H1 (cell line): ENCODE results near the gene POTEM. TPM values are rescaled to one million over a fixed set of nuclear protein-coding genes. Genes with fewer than 3 reads are reported as not detected.
"Not testable (repeated sequence)": the region's sequence is repeated elsewhere in the genome, so short reads cannot be mapped to it uniquely, and the experiment has no call there.

Experiments
- CTCF ChIA-PET: fragments of 300-600 bp; sonication (Branson Sonifier 250); formaldehyde crosslinking; loops from one replicate; lab custom pipeline; 2021; ENCODE audit not compliant: partially characterized antibody; lab: Charles Lee
- POLR2A ChIA-PET: fragments of 300-600 bp; sonication (Branson Sonifier 250); formaldehyde crosslinking; loops from one replicate; lab custom pipeline; 2021; ENCODE audit warnings: inconsistent platforms; ENCODE audit not compliant: partially characterized antibody; lab: Charles Lee
- DNase-seq, 2 experiments: peaks; one replicate each; pipeline versions ENCODE4 v3.0.0 to v3.0.0-alpha.2; 2010 to 2022; ENCODE audit warnings: low spot score in 2 of 2, low read depth in 1 of 2, mixed read lengths in 1 of 2
- FAIRE-seq: peaks from 2 replicates; lab custom pipeline; 2011; peaks lifted over from hg19 to GRCh38; lab: Jason Lieb, UNC
- H2AFZ ChIP-seq: 2 replicates; pipeline ENCODE4 v1.8.1; 2012; ENCODE audit warnings: low read length, inconsistent platforms
- H2AK5ac ChIP-seq: 2 replicates; pipeline ENCODE4 v1.6.1; 2013; ENCODE audit warnings: low read depth, low read length
- H2BK120ac ChIP-seq: replicated peaks from 2 replicates; pipeline ENCODE3; 2013; ENCODE audit warnings: low read depth, low read length, inconsistent platforms
- H2BK12ac ChIP-seq: 2 replicates; pipeline ENCODE4 v1.6.1; 2013; ENCODE audit warnings: low read depth, low read length
- H2BK15ac ChIP-seq: 2 replicates; pipeline ENCODE4 v1.6.1; 2013; ENCODE audit warnings: low read length
- H2BK20ac ChIP-seq: 2 replicates; pipeline ENCODE4 v1.6.1; 2013; ENCODE audit warnings: low read length
- H2BK5ac ChIP-seq: 2 replicates; pipeline ENCODE4 v1.6.1; 2013; ENCODE audit warnings: low read depth, low read length
- H3K14ac ChIP-seq: 2 replicates; pipeline ENCODE4 v1.6.1; 2013; ENCODE audit warnings: inconsistent platforms; ENCODE audit not compliant: insufficient read length
- H3K18ac ChIP-seq: 2 replicates; pipeline ENCODE4 v1.6.1; 2013; ENCODE audit warnings: low read length; ENCODE audit errors: extremely low read depth
- H3K23ac ChIP-seq: 2 replicates; pipeline ENCODE4 v1.6.1; 2013; ENCODE audit warnings: inconsistent platforms; ENCODE audit not compliant: insufficient read length
- H3K23me2 ChIP-seq: 2 replicates; pipeline ENCODE4 v1.6.1; 2013; ENCODE audit warnings: low read depth, low read length
- H3K27ac ChIP-seq: 2 replicates; pipeline ENCODE4 v1.6.1; 2011; ENCODE audit warnings: low read depth, low read length, inconsistent platforms
- H3K27me3 ChIP-seq, 4 experiments: replicated peaks in 1 of 4; 1 replicate in 1 of 4; 2 replicates in 3 of 4; pipeline versions ENCODE4 v1.6.1 to v1.8.1; 2011 to 2013; ENCODE audit warnings: low read length in 3 of 4, mild to moderate bottlenecking in 3 of 4, inconsistent platforms in 2 of 4, mixed read lengths in 2 of 4, moderate library complexity in 1 of 4; ENCODE audit not compliant: control insufficient read depth in 3 of 4, insufficient read depth in 3 of 4; ENCODE audit errors: extremely low read depth in 1 of 4
- H3K36me3 ChIP-seq, 4 experiments: 2 replicates each; pipeline versions ENCODE4 v1.6.1 to v1.8.1; 2011 to 2013; ENCODE audit warnings: mild to moderate bottlenecking in 4 of 4, low read length in 3 of 4, moderate library complexity in 2 of 4, control low read depth in 1 of 4, inconsistent platforms in 1 of 4; ENCODE audit not compliant: insufficient read depth in 4 of 4, control insufficient read depth in 2 of 4
- H3K4ac ChIP-seq: replicated peaks from 2 replicates; pipeline ENCODE3; 2013; ENCODE audit warnings: low read length, low read depth, mixed read lengths, inconsistent platforms; ENCODE audit not compliant: insufficient read length
- H3K4me1 ChIP-seq, 4 experiments: replicated peaks in 1 of 4; 1 replicate in 1 of 4; 2 replicates in 3 of 4; pipeline versions ENCODE4 v1.6.1 to v1.8.1; 2011 to 2013; ENCODE audit warnings: low read length in 3 of 4, inconsistent platforms in 2 of 4, mixed read lengths in 1 of 4; ENCODE audit not compliant: insufficient read depth in 4 of 4, control insufficient read depth in 3 of 4
- H3K4me2 ChIP-seq, 2 experiments: 2 replicates each; pipeline versions ENCODE4 v1.6.1 to v1.8.1; 2011 to 2013; ENCODE audit warnings: low read depth in 2 of 2, low read length in 2 of 2, control low read depth in 1 of 2, inconsistent platforms in 1 of 2, mild to moderate bottlenecking in 1 of 2; ENCODE audit not compliant: insufficient read depth in 1 of 2
- H3K4me3 ChIP-seq, 4 experiments: fragments of 200-600, 300-600 bp in 1 of 4; sonication (generic), shearing (Covaris generic), sonication (Bioruptor Twin) in 1 of 4; 2 replicates each; pipeline versions ENCODE4 v1.5.1 to v1.8.1; 2011 to 2016; ENCODE audit warnings: low read length in 4 of 4, low read depth in 3 of 4, control low read depth in 2 of 4, inconsistent platforms in 2 of 4, mild to moderate bottlenecking in 2 of 4, mixed read lengths in 1 of 4, moderate library complexity in 1 of 4; ENCODE audit not compliant: insufficient read depth in 2 of 4; ENCODE audit errors: extremely low read depth in 1 of 4
- H3K56ac ChIP-seq: replicated peaks from 2 replicates; pipeline ENCODE3; 2013; ENCODE audit warnings: low read depth, mild to moderate bottlenecking, mixed read lengths, low read length, inconsistent platforms; ENCODE audit not compliant: insufficient read length
- H3K79me1 ChIP-seq: 2 replicates; pipeline ENCODE4 v1.6.1; 2013; ENCODE audit warnings: low read depth, low read length, control low read depth
- H3K79me2 ChIP-seq, 2 experiments: 2 replicates each; pipeline versions ENCODE4 v1.6.1 to v1.8.1; 2012 to 2013; ENCODE audit warnings: low read length in 2 of 2, mild to moderate bottlenecking in 2 of 2, inconsistent platforms in 1 of 2; ENCODE audit not compliant: insufficient read depth in 2 of 2, control insufficient read depth in 1 of 2
- H3K9ac ChIP-seq, 4 experiments: replicated peaks in 1 of 4; 1 replicate in 1 of 4; 2 replicates in 3 of 4; pipeline versions ENCODE4 v1.6.1 to v1.8.1; 2011 to 2013; ENCODE audit warnings: low read depth in 3 of 4, low read length in 3 of 4, control low read depth in 2 of 4, mild to moderate bottlenecking in 2 of 4, moderate library complexity in 2 of 4, inconsistent platforms in 1 of 4; ENCODE audit errors: extremely low read depth in 1 of 4
- H3K9me3 ChIP-seq, 2 experiments: 2 replicates each; pipeline versions ENCODE4 v1.6.1 to v1.8.1; 2012 to 2013; ENCODE audit warnings: mild to moderate bottlenecking in 2 of 2, moderate library complexity in 2 of 2, control low read depth in 1 of 2, inconsistent platforms in 1 of 2, low read depth in 1 of 2, low read length in 1 of 2, mixed read lengths in 1 of 2; ENCODE audit not compliant: insufficient read depth in 2 of 2
- H4K20me1 ChIP-seq, 2 experiments: replicated peaks in 1 of 2; 2 replicates each; pipeline versions ENCODE3 to v1.8.1; 2011 to 2013; ENCODE audit warnings: inconsistent platforms in 2 of 2, low read length in 2 of 2, mild to moderate bottlenecking in 1 of 2; ENCODE audit not compliant: insufficient read depth in 2 of 2, control insufficient read depth in 1 of 2
- H4K5ac ChIP-seq: 2 replicates; pipeline ENCODE4 v1.6.1; 2013; ENCODE audit warnings: low read length, low read depth, mixed read lengths, inconsistent platforms; ENCODE audit not compliant: insufficient read length
- H4K8ac ChIP-seq: 2 replicates; pipeline ENCODE4 v1.8.0; 2013; ENCODE audit warnings: mild to moderate bottlenecking, moderate library complexity, low read length, inconsistent platforms; ENCODE audit not compliant: insufficient read depth; ENCODE audit errors: extremely low read depth
- H4K91ac ChIP-seq: replicated peaks from 2 replicates; pipeline ENCODE3; 2013; ENCODE audit warnings: low read length, mixed read lengths, inconsistent platforms; ENCODE audit not compliant: insufficient read length
- WGBS, 2 experiments: shearing (Covaris generic) in 1 of 2; methylation state at CpG; one replicate each; pipeline versions ENCODE4 v1.1.6 to v1.1.7; 2013 to 2015; ENCODE audit warnings: low lambda C conversion rate in 2 of 2, mixed read lengths in 2 of 2, inconsistent platforms in 1 of 2, low coverage in 1 of 2, missing lambda C conversion rate in 1 of 2; ENCODE audit not compliant: insufficient replicate concordance in 2 of 2, insufficient coverage in 1 of 2, insufficient read length in 1 of 2; ENCODE audit errors: extremely low coverage in 1 of 2, missing lambda C conversion rate in 1 of 2; 5-methylcytosine and 5-hydroxymethylcytosine counted together
- polyA plus RNA-seq, 7 experiments: library from polyadenylated mRNA; depleted of rRNA in 3 of 7; stranded (reverse) in 5 of 7; unstranded in 2 of 7; fragments of >200 nt in 5 of 7; fragments of 200-250 nt in 2 of 7; gene quantifications; 1 replicate in 5 of 7; 2 replicates in 1 of 7; 4 replicates in 1 of 7; pipeline versions ENCODE4 v1.2.1 to v1.2.3, GENCODE V29; 2011 to 2013; ENCODE audit warnings: missing spikeins in 2 of 7, mixed read lengths in 2 of 7
- total RNA-seq: library from RNA; stranded (reverse); fragmentation: NEBNext Ultra II Directional; extraction: Animal tissue kit (Norgen Biotek cat#: 25700); gene quantifications from 2 replicates; pipeline ENCODE4 v1.2.1, GENCODE V29; 2021

Gene POTEM
- total and polyA plus RNA-seq, 2 of the 8 experiments (the other 6 are each of a cell fraction or from before 2014, with no cell fraction given): not detected

DNA sequence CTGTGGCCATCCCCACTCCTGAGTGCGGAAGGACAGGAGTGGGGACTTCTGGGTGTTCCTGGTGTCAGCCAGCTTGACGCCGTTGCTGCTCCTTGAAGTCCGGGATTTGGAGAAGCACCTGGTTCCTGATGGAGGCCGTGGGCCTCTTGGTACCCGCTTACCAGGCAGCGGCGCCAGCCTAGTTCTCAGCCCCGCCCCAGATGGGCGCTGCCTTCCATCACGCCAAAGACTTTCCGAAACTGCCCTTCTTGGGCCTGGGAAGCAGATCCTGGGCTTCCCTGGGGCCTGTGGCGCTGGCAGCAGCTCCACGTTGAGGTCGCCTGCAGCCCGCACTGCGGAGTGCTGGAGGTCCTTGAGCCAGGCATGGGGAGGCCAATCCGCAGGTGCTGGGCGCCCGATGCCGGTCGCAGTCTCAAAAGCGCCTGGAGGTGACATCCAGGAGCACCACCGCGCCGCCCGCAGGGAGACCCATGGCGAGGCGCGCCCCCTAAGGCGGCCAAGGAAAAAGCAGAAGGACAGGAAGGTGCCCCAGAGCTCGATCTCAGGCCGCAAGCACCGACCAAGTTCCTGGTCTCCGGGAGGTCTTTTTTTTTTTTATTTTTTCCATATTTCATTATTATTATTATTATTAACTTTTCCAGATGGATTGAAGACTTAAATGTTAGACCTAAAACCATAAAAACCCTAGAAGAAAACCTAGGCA is 59.6 kb downstream of the POTEM start:
- CTCF ChIA-PET, H3K27me3 ChIP-seq, H2AK5ac ChIP-seq, H3K27ac ChIP-seq, H2BK15ac ChIP-seq, H3K79me2 ChIP-seq, H3K18ac ChIP-seq, H2BK20ac ChIP-seq, H3K23ac ChIP-seq, H4K20me1 ChIP-seq, H3K14ac ChIP-seq, H3K56ac ChIP-seq, H3K9ac ChIP-seq, H4K91ac ChIP-seq, H2BK120ac ChIP-seq, H3K4ac ChIP-seq, H2BK12ac ChIP-seq, POLR2A ChIA-PET, H2BK5ac ChIP-seq, H4K8ac ChIP-seq, FAIRE-seq, H4K5ac ChIP-seq, H3K79me1 ChIP-seq, DNase-seq, H3K23me2 ChIP-seq, H3K4me3 ChIP-seq, H3K4me2 ChIP-seq, H3K36me3 ChIP-seq, H3K4me1 ChIP-seq, H2AFZ ChIP-seq: not testable (repeated sequence)
- peaks cover 0 to 14% of the 10 kb centered on the region in 2 experiments; a peak in 2 of 4 replicates for H3K9me3 ChIP-seq
- 88% methylated on average over 6 of the region's 35 CpGs; no CpG with 5 or more reads in 1 of the 2 experiments for WGBS, 2 experiments

GRCh38 chr14:19027895-19028294 is 60.7 kb downstream of the POTEM start:
- H3K79me1 ChIP-seq, H2AK5ac ChIP-seq, POLR2A ChIA-PET, H3K14ac ChIP-seq, H3K36me3 ChIP-seq, H3K18ac ChIP-seq, FAIRE-seq, H3K4me1 ChIP-seq, H3K56ac ChIP-seq, H2BK20ac ChIP-seq, H3K4me3 ChIP-seq, H3K27ac ChIP-seq, H4K8ac ChIP-seq, H3K79me2 ChIP-seq, H4K20me1 ChIP-seq, H3K4ac ChIP-seq, H3K9ac ChIP-seq, H2BK5ac ChIP-seq, H3K23ac ChIP-seq, H3K23me2 ChIP-seq, H3K27me3 ChIP-seq, CTCF ChIA-PET, H4K5ac ChIP-seq, H4K91ac ChIP-seq, H2AFZ ChIP-seq, H2BK120ac ChIP-seq, DNase-seq, H2BK15ac ChIP-seq, H2BK12ac ChIP-seq, H3K4me2 ChIP-seq: not testable (repeated sequence)
- WGBS, 2 experiments: 92% methylated on average over 5 of the region's 16 CpGs; no CpG with 5 or more reads in 1 of the 2 experiments
- peaks cover 0 to 14% of the 10 kb centered on the region in 2 experiments; a peak in 2 of 4 replicates for H3K9me3 ChIP-seq
